Activated CD8-positive, alpha-beta memory T cell treated with anti-CD3 and anti-CD28 coated beads, Interleukin-2, amount 50 U/mL, for 1 hour (primary cell): ENCODE measurements around the gene SP140L.
"Not testable (repeated sequence)": the region's sequence is repeated elsewhere in the genome, so short reads cannot be mapped to it uniquely, and the experiment has no call there.

Experiments used
- DNase-seq: peaks from one replicate; pipeline ENCODE4 v3.0.0-alpha.2; 2020; ENCODE audit errors: extremely low read depth

Gene SP140L

GRCh38 chr2:230323385-230324106 is 3.4 kb upstream of the SP140L start:
- DNase-seq = no peak

- DNase-seq = no peak
Observed at GRCh38 chr2:230324503-230324902, 2.5 kb upstream of the SP140L start.

GRCh38 chr2:230325316-230326243 is 1.4 kb upstream of the SP140L start:
- DNase-seq = no peak

- no peak for DNase-seq
Observed at GRCh38 chr2:230327418-230328154, 593 bp downstream of the SP140L start.

DNA sequence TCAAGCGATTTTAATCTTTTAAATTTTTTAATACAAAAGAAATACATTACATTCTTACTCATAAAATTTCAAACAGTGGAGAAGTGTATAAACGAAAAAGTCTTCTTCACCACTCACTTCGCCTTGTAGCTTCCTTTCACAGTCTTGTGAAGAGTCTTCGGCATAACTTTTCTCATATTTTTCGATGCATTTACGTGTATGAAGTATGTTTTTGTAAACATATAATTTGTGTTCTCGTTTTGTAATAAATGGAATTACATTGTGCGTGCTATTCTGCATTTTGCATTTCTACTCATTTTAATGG is 1.1 kb downstream of the SP140L start:
- DNase-seq = no peak

DNA sequence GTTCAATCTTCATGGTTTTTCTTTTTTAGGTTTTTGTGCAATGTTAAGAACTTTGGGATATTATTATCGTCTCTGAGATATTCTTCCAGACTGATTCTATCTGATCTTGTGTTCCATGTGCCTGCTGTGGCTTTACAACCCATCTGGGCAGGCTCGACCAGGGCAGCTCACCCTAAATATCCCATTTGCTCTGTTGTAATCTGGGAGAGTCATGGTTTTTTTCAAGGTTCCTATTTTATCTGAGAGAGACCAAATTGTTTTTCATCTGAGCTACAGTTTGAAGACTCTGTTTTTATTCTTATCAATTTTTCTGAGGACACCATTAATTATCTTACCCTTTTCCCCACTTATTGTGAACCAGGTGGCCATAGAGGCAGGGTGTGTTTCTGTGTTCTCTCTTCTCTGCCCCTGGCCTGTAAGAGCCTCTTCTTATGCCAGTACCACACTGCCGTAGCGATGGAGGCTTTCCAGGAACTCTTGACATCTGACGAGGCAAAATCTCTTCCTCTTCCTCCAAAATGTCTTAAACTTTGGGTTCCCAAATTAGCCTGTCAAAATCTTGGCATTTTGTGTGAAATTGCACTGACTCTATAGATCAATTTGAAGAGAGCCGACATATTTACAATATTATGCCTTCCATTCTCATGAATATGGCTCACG is 3.1 kb downstream of the SP140L start:
- no peak for DNase-seq

DNA sequence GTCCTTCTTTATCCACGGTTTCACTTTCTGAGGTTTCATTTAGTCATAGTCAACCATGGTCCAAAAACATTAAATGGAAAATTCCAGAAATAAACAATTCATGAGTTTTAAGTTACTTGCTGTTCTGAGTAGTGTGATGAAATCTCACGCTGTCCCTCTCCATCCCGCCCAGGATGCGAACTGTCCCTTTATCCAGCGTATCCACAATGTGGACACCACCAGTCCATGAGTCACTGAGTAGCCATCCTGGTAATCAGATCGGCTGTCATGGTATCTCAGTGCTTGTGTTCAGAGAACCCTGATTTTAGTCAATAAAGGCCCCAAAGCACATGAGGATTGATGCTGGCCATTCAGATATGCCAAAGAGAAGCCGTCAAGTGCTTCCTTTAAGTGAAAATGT is 3.7 kb downstream of the SP140L start:
- no peak for DNase-seq

GRCh38 chr2:230335461-230335863 is 8.5 kb downstream of the SP140L start:
- no peak for DNase-seq

- no peak for DNase-seq
Observed at GRCh38 chr2:230335864-230336506, 9.0 kb downstream of the SP140L start.

DNA sequence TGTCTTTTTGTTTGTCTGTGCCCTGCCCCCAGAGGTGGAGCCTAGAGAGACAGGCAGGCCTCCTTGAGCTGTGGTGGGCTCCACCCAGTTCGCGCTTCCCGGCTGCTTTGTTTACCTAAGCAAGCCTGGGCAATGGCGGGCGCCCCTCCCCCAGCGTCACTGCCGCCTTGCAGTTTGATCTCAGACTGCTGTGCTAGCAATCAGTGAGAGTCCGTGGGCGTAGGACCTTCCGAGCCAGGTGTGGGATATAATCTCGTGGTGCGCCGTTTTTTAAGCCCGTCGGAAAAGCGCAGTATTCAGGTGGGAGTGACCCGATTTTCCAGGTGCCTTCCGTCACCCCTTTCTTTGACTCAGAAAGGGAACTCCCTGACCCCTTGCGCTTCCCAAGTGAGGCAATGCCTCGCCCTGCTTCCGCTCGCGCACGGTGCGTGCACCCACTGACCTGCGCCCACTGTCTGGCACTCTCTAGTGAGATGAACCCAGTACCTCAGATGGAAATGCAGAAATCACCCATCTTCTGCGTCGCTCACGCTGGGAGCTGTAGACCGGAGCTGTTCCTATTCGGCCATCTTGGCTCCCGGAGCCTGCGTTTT is 15.0 kb downstream of the SP140L start:
- DNase-seq = not testable (repeated sequence)

- DNase-seq = not testable (repeated sequence)
Observed at GRCh38 chr2:230343041-230343624, 16.1 kb downstream of the SP140L start.

DNA sequence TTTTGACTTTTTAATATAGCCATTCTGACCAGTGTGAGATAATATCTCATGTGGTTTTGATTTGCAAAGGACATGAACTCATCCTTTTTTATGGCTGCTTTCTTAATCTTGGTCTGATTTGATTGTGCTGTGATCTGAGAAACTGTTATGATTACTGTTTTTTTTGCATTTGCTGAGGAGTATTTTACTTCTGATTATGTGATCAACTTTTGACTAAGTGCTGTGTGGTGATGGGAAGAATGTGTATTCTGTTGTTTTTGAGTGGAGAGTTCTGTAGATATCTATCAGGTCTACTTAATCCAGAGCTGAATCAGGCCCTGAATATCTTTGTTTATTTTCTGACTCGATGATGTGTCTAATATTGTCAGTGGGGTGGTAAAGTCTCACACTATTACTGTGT is 16.8 kb downstream of the SP140L start:
- no peak for DNase-seq

DNA sequence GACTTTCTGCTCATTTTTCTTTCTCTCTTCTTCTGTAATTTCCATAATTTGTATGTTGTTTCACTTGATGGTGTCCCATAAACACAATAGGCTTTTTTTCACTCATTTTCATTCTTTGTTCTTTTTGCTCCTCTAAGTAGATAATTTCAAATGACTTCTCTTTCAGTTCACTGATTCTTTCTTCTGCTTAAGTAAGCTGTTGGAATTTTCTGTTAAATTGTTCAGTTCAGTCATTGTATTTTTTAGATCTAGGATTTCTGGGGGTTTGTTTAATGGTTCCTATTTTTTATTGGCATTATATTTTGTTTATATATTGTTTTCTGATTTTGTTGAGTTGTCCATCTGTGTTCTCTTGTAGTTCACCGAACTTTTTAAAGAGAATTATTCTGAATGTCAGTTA is 19.5 kb downstream of the SP140L start:
- no peak for DNase-seq

GRCh38 chr2:230346921-230347533 is 20.0 kb downstream of the SP140L start:
- DNase-seq = no peak

GRCh38 chr2:230347659-230348305 is 20.8 kb downstream of the SP140L start:
- DNase-seq = no peak

DNA sequence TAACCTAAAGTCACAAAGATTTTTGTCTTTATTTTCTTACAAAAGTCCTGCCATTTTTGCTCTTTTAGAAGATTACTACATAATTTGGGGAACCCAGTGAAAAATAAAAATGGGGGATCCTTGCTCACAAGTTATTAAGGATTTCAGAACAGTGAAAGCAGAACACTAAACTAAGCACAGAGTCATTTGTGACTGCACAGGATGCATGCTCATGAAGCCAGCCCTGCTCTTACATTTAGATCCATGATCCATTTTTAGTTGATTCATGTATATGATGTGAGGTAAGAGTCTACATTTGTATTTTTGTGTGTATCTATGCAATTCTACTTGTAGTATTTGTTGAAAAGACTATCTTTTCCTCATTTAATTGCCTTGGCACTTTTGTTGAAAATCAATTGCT is 21.8 kb downstream of the SP140L start:
- DNase-seq = no peak

DNA sequence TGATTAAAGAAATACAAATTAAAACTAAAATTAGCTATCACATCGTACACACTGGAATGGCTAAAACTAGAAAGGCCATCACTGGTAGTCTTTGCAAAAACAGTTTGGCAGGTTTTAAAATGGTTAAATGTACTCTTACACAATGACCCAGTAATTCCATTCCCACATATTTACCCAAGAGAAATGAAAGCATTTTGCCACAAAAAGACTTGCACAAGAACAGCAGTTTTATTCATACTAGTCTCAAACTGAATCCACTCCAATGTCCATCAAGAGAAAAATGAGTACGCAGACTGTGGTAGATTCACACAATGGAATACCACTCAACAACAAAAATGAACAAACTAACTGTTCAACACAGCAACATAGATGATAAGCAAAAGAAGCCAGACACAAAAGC is 29.1 kb downstream of the SP140L start:
- DNase-seq = no peak

DNA sequence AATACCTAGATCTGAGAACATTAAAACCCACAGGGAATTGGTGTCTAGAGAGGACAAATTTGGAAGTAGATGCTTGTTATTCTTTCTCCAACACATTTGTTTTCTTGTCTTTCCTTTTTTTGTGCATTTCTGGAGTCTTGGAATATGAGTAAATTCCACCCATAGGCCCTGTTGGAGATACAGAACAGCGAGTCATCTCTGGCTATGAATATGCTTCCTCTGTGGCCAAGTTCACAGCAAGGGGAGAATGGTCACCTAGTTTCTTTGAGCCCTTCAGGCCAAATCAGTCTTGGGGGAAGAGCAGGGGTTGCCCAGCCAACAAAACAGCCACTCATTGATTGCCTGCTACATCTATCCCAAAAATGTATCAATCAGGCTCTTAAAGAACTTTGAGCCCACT is 31.3 kb downstream of the SP140L start:
- DNase-seq = no peak

GRCh38 chr2:230360028-230360427 is 33.0 kb downstream of the SP140L start:
- no peak for DNase-seq
